A673 (cell line): ENCODE results near the gene TOMM40.

Experiments used
- CTCF ChIP-seq: fragments of 300-800, 200-600 bp; sonication (generic); conservative IDR thresholded peaks from 2 replicates; pipeline ENCODE4 v1.5.1; 2017; ENCODE audit warnings: low read depth, mild to moderate bottlenecking, antibody characterized with exemption, low read length, moderate library complexity, mixed read lengths
- EZH2 ChIP-seq: fragments of 200-600 bp; sonication (generic); IDR thresholded peaks from 2 replicates; pipeline ENCODE4 v1.6.1; 2017; ENCODE audit warnings: borderline replicate concordance, low read depth, mild to moderate bottlenecking, mixed read lengths, antibody characterized with exemption, low read length; ENCODE audit not compliant: poor library complexity, severe bottlenecking

GRCh38 chr19:44948237-44948636 is 57.2 kb downstream of the TOMM40 start:
- TF ChIP-seq CTCF (no peak), EZH2 (no peak)
